Measurements from ENCODE around the gene ZNF177.

The ZNF177 gene

GRCh38 chr19:9352505-9352904, 10.3 kb upstream of the ZNF177 start:
- H3K4me3 ChIP-seq (ENCODE audit: low read depth, low read length), result no peak overlapping the region
- no peak for DNase-seq (ENCODE audit: low read depth, low spot score)
- in situ Hi-C loops (cut with HindIII; ENCODE audit: low sequenced_read_pairs), result no loop called here
- no peak for TF ChIP-seq CTCF (IDR thresholded peaks at IDR 0.05; ENCODE audit: low read depth, low read length)

GRCh38 chr19:9353011-9353410, 9.8 kb upstream of the ZNF177 start:
- TF ChIP-seq CTCF (IDR thresholded peaks at IDR 0.05; ENCODE audit: low read depth, low read length), result no peak
- no peak overlapping the region for H3K4me3 ChIP-seq (ENCODE audit: low read depth, low read length)
- DNase-seq (ENCODE audit: low read depth, low spot score), result no peak
- in situ Hi-C loops (cut with HindIII; ENCODE audit: low sequenced_read_pairs), result no loop called here

- in situ Hi-C loops (cut with HindIII; ENCODE audit: low sequenced_read_pairs), result no loop called here
- H3K4me3 ChIP-seq (ENCODE audit: low read depth, low read length), result no peak overlapping the region
- TF ChIP-seq CTCF (IDR thresholded peaks at IDR 0.05; ENCODE audit: low read depth, low read length), result no peak
- no peak for DNase-seq (ENCODE audit: low read depth, low spot score)
Measured at GRCh38 chr19:9354651-9355050, 8.2 kb upstream of the ZNF177 start.

- TF ChIP-seq CTCF (IDR thresholded peaks at IDR 0.05; ENCODE audit: low read depth, low read length), result no peak
- H3K4me3 ChIP-seq (ENCODE audit: low read depth, low read length), result no peak overlapping the region
- DNase-seq (ENCODE audit: low read depth, low spot score), result no peak
- in situ Hi-C loops (cut with HindIII; ENCODE audit: low sequenced_read_pairs), result no loop called here
Measured at GRCh38 chr19:9370738-9371619, 8.2 kb downstream of the ZNF177 start.

GRCh38 chr19:9381361-9381785, 18.6 kb downstream of the ZNF177 start:
- no peak overlapping the region for H3K4me3 ChIP-seq (ENCODE audit: low read depth, low read length)
- no peak for DNase-seq (ENCODE audit: low read depth, low spot score)
- in situ Hi-C loops (cut with HindIII; ENCODE audit: low sequenced_read_pairs), result no loop called here
- no peak for TF ChIP-seq CTCF (IDR thresholded peaks at IDR 0.05; ENCODE audit: low read depth, low read length)

GRCh38 chr19:9406798-9407352, 44.1 kb downstream of the ZNF177 start:
- in situ Hi-C loops (cut with HindIII; ENCODE audit: low sequenced_read_pairs), result no loop called here
- TF ChIP-seq CTCF (IDR thresholded peaks at IDR 0.05; ENCODE audit: low read depth, low read length), result no peak
- peak; percentile 83 for DNase-seq (ENCODE audit: low read depth, low spot score)

More at GRCh38 chr19:9406798-9407352, 44.1 kb downstream of the ZNF177 start:
- peak overlapping the region; percentile 71 for H3K4me3 ChIP-seq (ENCODE audit: low read depth, low read length)

All from astrocyte of the spinal cord (primary cell).